Fibroblast of peridontal ligament (primary cell): ENCODE measurements around the gene FCHO2.

Experiments used
- DNase-seq: peaks from one replicate; pipeline ENCODE4 v3.0.0-alpha.2; 2010; ENCODE audit errors: extremely low read depth

FCHO2 gene

DNA sequence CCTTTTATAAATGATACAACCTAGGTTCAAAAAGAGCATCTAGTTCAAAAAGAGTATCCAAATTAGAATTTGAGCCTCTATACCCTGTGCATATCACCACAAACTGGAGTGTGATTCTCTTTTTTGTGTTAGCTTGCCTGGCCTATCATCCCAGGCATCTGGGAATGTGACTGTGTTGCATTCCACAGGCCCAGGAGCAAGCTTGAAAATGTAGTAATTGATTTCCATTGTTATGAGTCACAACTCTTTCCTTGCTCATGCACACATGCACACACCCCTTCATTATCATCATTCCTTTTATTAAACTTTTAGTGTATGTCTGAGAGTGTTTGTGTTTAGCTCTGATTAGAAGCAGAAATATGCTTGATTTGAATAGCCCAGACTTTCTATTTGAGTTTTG is 75.2 kb downstream of the FCHO2 start:
- DNase-seq = peak; percentile 78

DNA sequence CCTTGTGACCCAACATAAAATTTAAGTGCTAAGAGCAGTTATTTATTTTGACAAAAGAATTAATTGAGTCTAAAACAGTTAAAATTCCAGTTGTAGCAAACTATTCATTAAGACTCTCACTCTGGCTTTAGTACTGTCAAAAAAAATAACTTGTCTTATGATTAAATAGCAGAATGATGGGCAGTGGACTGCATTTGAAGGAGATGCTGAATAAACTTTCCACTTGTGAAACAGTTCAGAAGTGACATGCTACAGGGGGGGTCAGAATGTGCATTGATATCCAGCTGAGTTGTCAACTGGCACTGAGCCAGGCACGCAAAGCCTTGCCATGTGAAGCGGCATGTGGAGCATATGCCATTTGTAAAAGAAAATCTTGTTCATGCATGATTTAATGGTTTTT is 76.0 kb downstream of the FCHO2 start:
- DNase-seq = peak; percentile 65

DNA sequence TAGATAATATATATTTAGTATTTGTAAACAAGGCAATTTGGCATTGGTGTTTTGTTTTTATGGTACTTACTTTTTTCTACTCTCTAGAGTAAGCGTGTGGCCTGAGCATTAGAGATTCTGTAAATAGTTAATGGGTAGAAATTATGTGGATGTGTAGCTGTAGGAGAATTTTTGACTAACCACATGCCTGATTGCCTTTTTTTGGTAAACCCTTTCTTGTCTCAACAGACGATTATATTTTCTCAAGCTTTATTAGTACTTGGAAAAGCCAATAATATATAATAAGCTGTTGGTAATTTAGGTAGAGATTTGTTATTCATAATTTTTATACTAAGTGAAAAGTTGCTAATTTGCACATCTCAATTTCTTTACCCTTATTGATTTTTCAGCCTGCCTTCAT is 76.8 kb downstream of the FCHO2 start:
- no peak for DNase-seq

- DNase-seq = no peak
Observed at GRCh38 chr5:73037545-73037944, 81.7 kb downstream of the FCHO2 start.

DNA sequence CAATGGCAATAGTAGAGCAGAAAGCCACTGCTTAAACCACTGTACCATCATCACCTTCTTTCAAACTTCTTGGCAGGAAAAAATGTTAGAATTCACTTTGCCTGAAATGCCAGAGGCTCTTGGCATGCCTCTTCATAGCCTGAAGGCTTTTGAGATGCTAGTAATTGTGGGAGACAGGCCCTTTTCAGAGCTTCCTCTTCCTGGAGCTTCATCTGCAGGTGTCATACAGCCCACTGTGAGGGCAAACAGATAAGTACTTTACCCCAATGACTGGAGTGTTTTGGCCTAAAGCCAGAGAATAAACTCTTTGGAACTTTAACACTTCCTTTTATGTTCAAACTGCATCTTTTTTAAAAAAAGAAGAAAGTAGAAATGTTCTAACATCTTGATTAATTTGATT is 83.2 kb downstream of the FCHO2 start:
- DNase-seq = no peak

GRCh38 chr5:73042993-73043392 is 87.2 kb downstream of the FCHO2 start:
- DNase-seq = no peak

DNA sequence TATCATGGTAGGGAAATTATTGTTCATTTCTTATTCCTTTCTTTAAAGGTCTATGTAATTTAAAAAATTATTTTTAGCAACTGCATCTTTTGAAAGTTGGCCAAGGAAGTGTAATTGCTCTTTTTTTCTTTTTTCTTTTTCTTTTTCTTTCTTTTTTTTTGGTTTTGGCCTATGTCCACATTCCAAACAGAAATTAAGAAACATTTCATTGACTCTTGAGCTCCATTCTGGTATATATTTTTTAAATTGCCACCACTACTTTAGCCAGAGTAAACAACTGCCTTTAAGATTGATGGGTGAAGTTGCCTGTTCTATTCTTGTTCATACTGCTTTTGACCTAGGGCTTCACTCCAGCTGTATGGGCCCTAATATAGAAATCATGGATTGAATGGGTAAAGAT is 88.7 kb downstream of the FCHO2 start:
- peak; percentile 18 for DNase-seq

- DNase-seq = no peak
Observed at GRCh38 chr5:73045623-73046022, 89.8 kb downstream of the FCHO2 start.

DNA sequence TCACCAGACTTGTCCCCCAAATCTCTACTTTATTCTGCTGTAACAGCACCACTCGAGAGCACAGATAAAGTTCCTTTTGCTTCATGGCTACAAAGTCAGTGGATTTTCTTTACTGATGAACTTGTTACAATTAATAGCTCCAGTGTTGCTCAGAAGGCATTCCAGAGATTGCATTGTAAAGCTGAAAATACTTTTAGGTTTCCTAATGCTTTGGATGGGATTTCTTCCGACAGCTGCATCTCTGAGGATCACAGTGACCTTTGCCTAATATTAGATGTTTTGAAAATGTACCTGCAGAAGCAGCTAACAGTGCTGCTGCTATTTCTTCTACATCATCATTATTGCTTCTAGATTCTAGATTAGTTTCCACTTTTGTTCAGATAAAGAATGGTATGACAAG is 105.8 kb downstream of the FCHO2 start:
- no peak for DNase-seq

DNA sequence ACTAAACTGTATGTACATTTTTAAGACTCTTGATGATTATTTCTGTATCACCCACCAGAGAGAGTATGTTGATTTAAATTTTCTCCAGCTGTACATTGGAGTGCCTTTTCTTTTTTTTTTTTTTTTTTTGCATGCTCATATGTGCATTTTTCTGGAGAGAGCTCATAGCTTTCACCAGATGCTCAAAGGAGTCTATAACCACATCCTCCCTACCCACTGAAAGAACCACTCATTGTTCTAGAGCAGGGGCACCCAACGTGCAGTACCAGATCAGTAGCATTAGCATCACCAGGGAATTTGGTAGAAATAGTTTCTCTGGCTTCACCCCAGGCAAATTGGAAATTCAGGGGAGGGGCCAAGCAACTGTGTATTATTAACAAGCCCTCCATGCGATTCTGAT is 110.6 kb downstream of the FCHO2 start:
- peak; percentile 63 for DNase-seq

DNA sequence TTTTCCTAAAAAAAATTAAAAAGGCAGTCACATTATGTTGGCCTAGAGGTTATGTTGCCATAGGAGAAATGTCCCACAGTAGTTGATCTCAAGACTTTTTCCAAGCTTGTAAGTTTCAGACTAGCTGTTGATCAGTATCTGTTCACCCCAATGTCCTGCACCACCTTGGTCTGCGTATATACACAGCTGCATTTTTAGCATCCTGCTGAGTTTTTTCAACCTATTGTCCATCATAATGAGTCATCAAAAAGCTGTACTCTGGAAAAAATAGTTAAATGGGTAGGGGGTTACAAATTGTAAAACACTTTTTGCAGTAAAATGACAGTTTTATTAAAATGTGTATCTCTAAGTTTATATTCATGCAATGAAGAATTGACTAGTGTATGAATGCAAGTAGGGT is 111.4 kb downstream of the FCHO2 start:
- DNase-seq = no peak

DNA sequence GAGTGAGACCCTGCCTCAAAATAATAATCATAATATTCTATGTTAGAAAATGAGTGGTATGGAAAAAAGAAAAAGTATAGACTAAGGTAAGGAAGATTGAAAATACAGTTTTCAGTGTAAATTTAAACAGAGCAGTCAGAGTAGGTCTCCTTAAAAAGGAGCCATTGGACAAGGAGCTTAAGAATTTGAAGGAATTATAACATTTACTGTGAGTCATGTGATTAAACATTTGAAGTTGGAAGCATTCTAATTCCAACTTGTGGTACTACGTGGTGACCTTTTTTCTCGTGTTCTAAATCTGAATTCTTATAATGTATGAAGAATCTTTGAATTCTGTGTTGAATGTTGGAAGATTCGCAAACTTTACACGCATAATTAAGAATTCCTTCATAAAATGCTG is 125.3 kb downstream of the FCHO2 start:
- no peak for DNase-seq

DNA sequence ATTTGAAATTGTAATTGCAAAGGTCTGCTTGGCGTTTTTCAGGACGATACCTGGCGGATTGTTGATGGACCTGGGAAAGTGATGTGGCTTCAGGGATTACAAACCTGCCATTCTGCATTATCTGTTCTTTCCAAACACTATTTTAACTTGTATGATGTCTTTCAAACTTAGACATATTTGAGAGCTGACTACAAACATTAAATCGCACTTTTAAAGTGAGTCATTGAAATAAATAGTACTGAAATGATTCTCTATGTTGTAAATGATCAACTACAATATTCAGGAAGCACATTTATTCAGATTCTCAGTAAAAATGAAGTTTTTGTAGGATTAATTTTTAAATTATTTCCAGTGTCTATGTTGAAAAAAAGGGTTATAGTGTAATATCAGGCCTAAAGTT is 132.2 kb downstream of the FCHO2 start:
- no peak for DNase-seq

DNA sequence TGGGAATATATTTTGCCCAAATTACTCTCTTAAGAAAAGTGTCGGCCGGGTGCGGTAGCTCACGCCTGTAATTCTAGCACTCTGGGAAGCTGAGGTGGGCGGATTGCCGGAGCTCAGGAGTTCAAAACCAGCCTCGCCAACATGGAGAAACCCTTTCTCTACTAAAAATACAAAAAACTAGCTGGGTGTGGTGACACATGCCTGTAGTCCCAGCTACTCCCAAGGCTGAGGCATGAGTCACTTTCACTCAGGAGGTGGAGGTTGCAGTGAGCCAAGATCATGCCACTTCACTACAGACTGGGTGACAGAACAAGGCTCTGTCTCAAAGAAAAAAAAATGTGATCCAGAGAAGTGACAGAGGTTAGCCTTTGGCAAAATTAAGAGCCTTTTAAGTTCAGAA is 138.1 kb downstream of the FCHO2 start:
- peak; percentile 45 for DNase-seq

DNA sequence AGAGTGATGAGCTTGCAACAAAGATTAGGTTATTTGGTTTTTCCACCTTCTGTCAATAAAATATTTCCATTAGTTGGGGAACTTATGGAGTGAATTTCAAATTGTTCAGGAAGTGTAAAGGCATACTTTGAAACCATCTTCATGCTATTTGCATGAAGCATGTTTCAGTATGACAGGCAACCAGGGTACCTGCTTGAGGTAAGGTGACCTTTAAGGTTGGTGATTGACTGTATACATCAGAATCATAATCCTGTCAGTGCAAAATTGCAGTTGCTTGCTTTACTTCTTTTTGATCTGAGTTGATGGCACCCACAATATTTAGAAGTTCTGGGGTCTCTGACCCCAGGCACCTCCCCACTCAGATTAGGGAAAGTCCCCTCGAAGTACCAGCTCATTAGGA is 138.6 kb downstream of the FCHO2 start:
- DNase-seq = no peak

DNA sequence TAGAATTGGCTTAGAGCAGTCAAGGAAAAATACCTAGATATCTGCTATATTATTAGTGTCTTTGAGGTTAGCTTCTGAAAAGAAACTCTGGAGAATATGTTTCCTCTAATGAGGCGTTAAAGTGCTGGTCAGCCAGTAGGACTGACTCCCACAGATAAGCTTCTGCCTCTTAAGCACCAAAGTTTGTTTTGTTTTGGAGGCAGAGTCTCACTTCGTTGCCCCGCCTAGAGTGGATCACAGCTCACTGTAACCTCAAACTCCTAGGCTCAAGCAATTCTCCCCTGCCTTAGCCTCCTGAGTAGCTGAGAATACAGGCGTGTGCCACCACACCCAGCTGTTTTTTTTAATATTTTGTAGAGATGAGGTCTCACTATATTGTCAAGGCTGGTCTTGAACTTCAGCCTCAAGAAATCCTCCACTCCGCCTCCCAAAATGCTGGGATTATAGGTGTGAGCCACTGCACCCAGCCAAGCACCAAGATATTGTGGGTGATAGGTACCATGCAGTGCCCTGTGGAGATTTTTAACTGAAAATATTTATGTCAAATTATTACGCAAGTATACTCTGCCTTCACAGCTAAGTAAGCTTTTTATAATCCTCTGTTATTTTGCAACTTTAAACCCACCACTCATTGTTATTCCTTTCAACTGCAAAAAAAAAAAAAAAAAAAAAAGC is 139.9 kb downstream of the FCHO2 start:
- DNase-seq = no peak

- DNase-seq = no peak
Observed at GRCh38 chr5:73096239-73096575, 140.4 kb downstream of the FCHO2 start.

- no peak for DNase-seq
Observed at GRCh38 chr5:73097740-73098139, 141.9 kb downstream of the FCHO2 start.

DNA sequence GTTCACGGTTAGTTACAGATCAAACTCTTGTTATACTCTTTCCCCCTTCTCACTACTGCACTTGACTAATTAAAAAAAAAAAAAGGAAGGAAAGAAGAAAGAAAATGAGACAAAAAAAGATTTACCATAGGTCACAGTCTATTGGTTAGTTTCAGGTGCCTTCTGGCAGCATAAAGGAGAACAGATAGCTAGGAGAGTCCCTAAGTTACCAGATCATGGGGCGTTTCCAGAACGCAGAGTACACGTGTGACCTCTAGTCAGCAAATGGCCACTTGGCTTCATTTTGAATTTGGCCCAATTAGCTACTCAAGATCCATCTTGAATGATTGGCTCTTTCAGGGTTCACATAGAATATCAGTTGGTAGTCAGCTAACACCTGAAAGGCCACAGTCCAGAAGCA is 144.3 kb downstream of the FCHO2 start:
- no peak for DNase-seq

DNA sequence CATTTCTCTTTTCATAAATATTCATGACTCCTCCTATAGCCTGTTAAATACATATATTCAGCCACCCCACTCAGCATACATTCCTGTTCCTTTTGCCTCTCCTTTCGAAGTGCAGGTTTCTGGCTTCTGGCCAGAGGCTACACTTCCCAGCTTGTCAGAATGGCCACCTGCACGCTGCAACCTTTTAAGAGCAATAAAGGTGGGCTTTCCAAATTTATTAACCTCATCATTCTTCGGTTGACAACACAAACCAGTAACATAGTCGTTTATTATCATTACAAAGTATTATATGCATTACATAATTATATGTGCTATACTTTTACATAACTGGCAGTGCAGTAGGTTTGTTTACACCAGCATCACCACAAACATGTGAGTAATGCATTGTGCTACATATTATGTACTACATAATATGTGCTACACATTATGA is 148.0 kb downstream of the FCHO2 start:
- no peak for DNase-seq

- DNase-seq = no peak
Observed at GRCh38 chr5:73104326-73104725, 148.5 kb downstream of the FCHO2 start.

DNA sequence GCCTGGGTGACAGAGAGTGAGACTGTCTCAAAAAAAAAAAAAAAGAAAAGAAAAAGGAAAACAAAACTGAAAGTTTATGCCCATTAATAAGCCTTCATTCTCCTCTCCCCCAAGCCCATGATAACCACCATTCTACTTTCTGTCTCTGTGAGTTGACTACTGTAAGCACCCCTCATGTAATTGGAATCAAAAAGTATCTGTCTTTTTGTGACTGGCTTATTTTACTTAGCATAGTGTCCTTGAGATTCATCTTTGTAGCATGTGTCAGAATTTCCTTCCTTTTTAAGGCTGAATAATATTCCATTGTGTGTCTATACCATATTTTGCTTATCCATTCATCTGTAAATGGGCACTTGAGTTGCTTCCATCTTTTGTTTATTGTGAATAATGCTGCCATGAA is 150.5 kb downstream of the FCHO2 start:
- DNase-seq = no peak

DNA sequence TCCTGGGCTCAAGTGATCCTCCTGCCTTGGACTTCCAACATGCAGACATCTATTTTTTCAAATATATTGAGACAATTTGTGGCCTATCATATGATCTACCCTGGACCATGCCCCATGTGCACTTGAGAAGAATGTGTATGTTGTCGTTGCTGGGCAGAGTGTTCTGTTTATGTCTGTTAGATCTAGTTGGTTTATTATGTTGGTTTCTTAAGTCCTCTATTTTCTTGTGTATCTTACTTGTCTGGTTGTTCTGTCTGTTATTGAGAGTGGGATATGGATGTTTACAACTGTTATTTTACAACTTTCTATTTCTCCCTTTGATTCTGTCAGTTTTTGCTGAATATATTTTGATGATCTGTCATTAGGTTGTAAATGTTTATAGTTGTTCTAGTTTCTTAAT is 154.3 kb downstream of the FCHO2 start:
- no peak for DNase-seq

DNA sequence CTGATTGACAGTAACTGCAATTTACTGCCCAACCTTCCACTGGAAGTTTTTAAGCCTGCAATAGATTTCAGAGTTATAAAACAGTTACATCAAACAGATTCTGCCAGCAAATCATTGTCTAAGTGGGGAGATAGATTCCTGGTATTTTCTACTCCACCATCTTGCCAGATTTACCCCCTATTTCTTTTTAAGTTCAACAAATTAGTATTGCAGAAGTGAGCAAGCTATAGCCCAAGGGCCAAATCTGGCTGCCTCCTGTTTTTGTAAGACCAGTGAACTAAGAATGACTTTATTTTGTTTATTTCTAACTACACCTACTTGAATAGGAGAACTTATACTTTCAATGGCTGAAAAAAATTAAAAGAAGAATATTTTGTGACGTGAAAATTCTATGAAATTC is 155.7 kb downstream of the FCHO2 start:
- no peak for DNase-seq

DNA sequence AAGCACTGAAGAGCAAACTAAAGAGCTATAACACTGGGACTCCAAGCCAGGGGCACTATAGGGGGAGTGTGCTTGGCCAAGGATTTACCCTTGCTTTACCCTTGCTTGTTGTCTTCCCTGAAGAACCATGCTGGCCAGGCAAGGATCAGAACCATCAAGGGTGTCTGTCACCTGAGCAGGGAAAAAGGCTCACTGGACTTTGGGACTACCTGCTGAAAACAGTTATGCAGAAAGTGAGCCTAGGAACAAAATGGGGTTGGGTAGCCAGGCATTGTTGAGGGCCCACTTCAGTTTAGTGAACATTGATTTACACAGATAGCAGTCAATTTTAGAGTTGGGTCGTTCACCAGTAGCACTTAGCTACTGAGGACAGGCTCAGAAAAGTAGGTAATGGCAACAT is 156.5 kb downstream of the FCHO2 start:
- no peak for DNase-seq
